GM12878 (cell line): ENCODE measurements around the gene PABPC1L. TPM values are rescaled to one million over a fixed set of nuclear protein-coding genes. Genes with fewer than 3 reads are reported as not detected.

Experiments used
- ASH2L ChIP-seq: fragments of 300-600, 200-600 bp; sonication (generic); IDR thresholded peaks from 2 replicates; pipeline ENCODE4 v1.6.1; 2017; ENCODE audit warnings: low read depth, mild to moderate bottlenecking, borderline replicate concordance
- ATF7 ChIP-seq: fragments of 450-650 bp; IDR thresholded peaks from 2 replicates; pipeline ENCODE4 v1.6.1; 2016; ENCODE audit warnings: low read depth, mild to moderate bottlenecking
- BHLHE40 ChIP-seq, 2 experiments: fragments of 450-650 bp in 1 of 2; IDR thresholded peaks; 2 replicates each; pipeline ENCODE4 v1.6.1; 2011 to 2017; ENCODE audit warnings: low read depth in 2 of 2, borderline replicate concordance in 1 of 2, improper control_type of control experiment in 1 of 2, low read length in 1 of 2, mild to moderate bottlenecking in 1 of 2
- CBX3 ChIP-seq: fragments of 200-600 bp; sonication (generic); IDR thresholded peaks from 2 replicates; pipeline ENCODE4 v1.6.1; 2016; ENCODE audit warnings: low read depth, borderline replicate concordance
- CUX1 ChIP-seq: IDR thresholded peaks from 2 replicates; pipeline ENCODE4 v1.6.1; 2012; ENCODE audit warnings: improper control_type of control experiment, low read depth, low read length; ENCODE audit not compliant: insufficient replicate concordance
- EED ChIP-seq: sonication (generic); IDR thresholded peaks from 2 replicates; pipeline ENCODE4 v1.6.1; 2016; ENCODE audit warnings: antibody characterized with exemption, low read depth
- IRF3 ChIP-seq: fragments of 450-650 bp; IDR thresholded peaks from 2 replicates; pipeline ENCODE4 v1.6.1; 2014; ENCODE audit warnings: mild to moderate bottlenecking
- IRF5 ChIP-seq: fragments of 450-650 bp; IDR thresholded peaks from 2 replicates; pipeline ENCODE4 v1.6.1; 2017; ENCODE audit warnings: borderline replicate concordance
- KLF5 ChIP-seq: fragments of 450-650 bp; IDR thresholded peaks from 2 replicates; pipeline ENCODE4 v1.6.1; 2014; ENCODE audit warnings: mild to moderate bottlenecking; ENCODE audit not compliant: partially characterized antibody
- MYB ChIP-seq: fragments of 150-350 bp; IDR thresholded peaks from 2 replicates; pipeline ENCODE4 v1.6.1; 2014; ENCODE audit warnings: mild to moderate bottlenecking, low read depth, low read length, borderline replicate concordance
- NBN ChIP-seq: fragments of 450-650 bp; IDR thresholded peaks from 2 replicates; pipeline ENCODE4 v1.6.1; 2016
- NFXL1 ChIP-seq: fragments of 450-650 bp; IDR thresholded peaks from 2 replicates; pipeline ENCODE4 v1.6.1; 2017; ENCODE audit warnings: antibody characterized with exemption, mild to moderate bottlenecking, borderline replicate concordance
- NFYB ChIP-seq: IDR thresholded peaks from 2 replicates; pipeline ENCODE4 v1.6.1; 2011; ENCODE audit warnings: low read depth, mild to moderate bottlenecking, low read length, improper control_type of control experiment, moderate library complexity; ENCODE audit not compliant: insufficient read depth
- NR2C1 ChIP-seq: fragments of 450-650 bp; IDR thresholded peaks from 2 replicates; pipeline ENCODE4 v1.6.1; 2017; ENCODE audit warnings: antibody characterized with exemption, mild to moderate bottlenecking, moderate library complexity
- PAX5 ChIP-seq: IDR thresholded peaks from 2 replicates; pipeline ENCODE4 v1.6.1; 2011; ENCODE audit warnings: low read depth, low read length, borderline replicate concordance
- PAX8 ChIP-seq: fragments of 450-650 bp; IDR thresholded peaks from 2 replicates; pipeline ENCODE4 v1.6.1; 2017; ENCODE audit warnings: mild to moderate bottlenecking, moderate library complexity
- RB1 ChIP-seq: fragments of 450-650 bp; formaldehyde crosslinking; IDR thresholded peaks from 2 replicates; pipeline ENCODE4 v1.6.1; 2017; ENCODE audit warnings: mild to moderate bottlenecking, borderline replicate concordance
- RBBP5 ChIP-seq: fragments of 200-600 bp; sonication (generic); conservative IDR thresholded peaks from 2 replicates; pipeline ENCODE4 v1.6.1; 2016
- SMC3 ChIP-seq: IDR thresholded peaks from 2 replicates; pipeline ENCODE4 v1.6.1; 2011; ENCODE audit warnings: low read length, improper control_type of control experiment, borderline replicate concordance
- SP1 ChIP-seq: IDR thresholded peaks from one replicate; pipeline ENCODE4 v1.6.1; 2011; ENCODE audit warnings: low read depth, low read length
- SPI1 ChIP-seq: IDR thresholded peaks from 2 replicates; pipeline ENCODE4 v1.6.1; 2011; ENCODE audit warnings: low read depth, mild to moderate bottlenecking, low read length, moderate library complexity, borderline replicate concordance; ENCODE audit not compliant: insufficient read depth
- SREBF2 ChIP-seq: IDR thresholded peaks from 2 replicates; pipeline ENCODE4 v1.6.1; 2012; ENCODE audit warnings: mild to moderate bottlenecking, low read length
- TBL1XR1 ChIP-seq: IDR thresholded peaks from 2 replicates; pipeline ENCODE4 v1.6.1; 2012; ENCODE audit warnings: low read depth, low read length, improper control_type of control experiment
- YBX1 ChIP-seq: fragments of 450-650 bp; IDR thresholded peaks from 2 replicates; pipeline ENCODE4 v1.6.1; 2016; ENCODE audit warnings: antibody characterized with exemption
- polyA plus RNA-seq, 11 experiments: library from polyadenylated mRNA; depleted of rRNA in 4 of 11; unstranded in 6 of 11; stranded (reverse) in 5 of 11; fragments of >200 nt; fragmentation: Nextera tagmentation in 4 of 11; fragmentation: Illumina TruSeq in 1 of 11; extraction: Ambion mirVana in 4 of 11; extraction: Trizol in 1 of 11; gene quantifications; 1 replicate in 1 of 11; 2 replicates in 10 of 11; pipeline versions ENCODE4 v1.2.1 to v1.2.3, GENCODE V29; 2011 to 2016; ENCODE audit warnings: inconsistent platforms in 2 of 11, missing spikeins in 2 of 11, low read depth in 1 of 11
- total RNA-seq, 4 experiments: library from RNA; depleted of rRNA in 3 of 4; stranded (reverse); fragments of >200 nt in 3 of 4; fragmentation: Illumina TruSeq in 1 of 4; extraction: Trizol in 1 of 4; gene quantifications; 2 replicates each; pipeline versions ENCODE4 v1.2.1 to v1.2.3, GENCODE V29; 2013 to 2021

Gene PABPC1L
- total and polyA plus RNA-seq, 10 of the 15 experiments (the other 5 are each of a cell fraction or from before 2014, with no cell fraction given), result 6.1 to 66.8 (median 11.9) TPM

- no peak for TF ChIP-seq CUX1
- TF ChIP-seq TBL1XR1, result peak; percentile 13; the same call in 1 of the 2 replicates
- TF ChIP-seq SMC3, result no peak
- TF ChIP-seq IRF3, result no peak; the same call in 1 of the 2 replicates
- TF ChIP-seq MYB, result no peak
- no peak for TF ChIP-seq YBX1
- TF ChIP-seq SP1, result peak; percentile 37
- TF ChIP-seq PAX8, result no peak
- no peak for TF ChIP-seq NFYB
- peak; percentile 80; the same call in 1 of the 2 replicates for TF ChIP-seq RB1
- peak; percentile 74 for TF ChIP-seq SPI1
- TF ChIP-seq CBX3, result no peak
- TF ChIP-seq ASH2L, result peak; percentile 88; the same call in 1 of the 2 replicates
- no peak for TF ChIP-seq NFXL1
- peak in 1 of 2 experiments; percentile 53; a peak in 2 of 4 replicates for TF ChIP-seq BHLHE40 (IDR thresholded peaks at IDR 0.05; ENCODE audit: borderline replicate concordance in 1 of 2, low read depth in 2 of 2, low read length in 1 of 2)
- peak; percentile 36; the same call in 1 of the 2 replicates for TF ChIP-seq NR2C1
- TF ChIP-seq SREBF2, result no peak
- TF ChIP-seq KLF5, result peak; percentile 65
- TF ChIP-seq PAX5, result no peak
- no peak for TF ChIP-seq RBBP5
- TF ChIP-seq ATF7, result peak; percentile 36; the same call in 1 of the 2 replicates
- TF ChIP-seq IRF5, result no peak
- TF ChIP-seq EED, result no peak
- peak; percentile 94 for TF ChIP-seq NBN
Observed at GRCh38 chr20:44885392-44886265, 24.2 kb upstream of the PABPC1L start, which contains the start of gene YWHAB (continued).
